Measurements from ENCODE around the gene CNGA2. TPM values are rescaled to one million over a fixed set of nuclear protein-coding genes. Genes with fewer than 3 reads are reported as not detected.
A peak's percentile ranks its signal among the peaks of the same experiment; 100 is the strongest.

CNGA2 gene
- total and polyA plus RNA-seq, 2 experiments from 2014 or later = not detected

- TF ChIP-seq, protein P1, sequence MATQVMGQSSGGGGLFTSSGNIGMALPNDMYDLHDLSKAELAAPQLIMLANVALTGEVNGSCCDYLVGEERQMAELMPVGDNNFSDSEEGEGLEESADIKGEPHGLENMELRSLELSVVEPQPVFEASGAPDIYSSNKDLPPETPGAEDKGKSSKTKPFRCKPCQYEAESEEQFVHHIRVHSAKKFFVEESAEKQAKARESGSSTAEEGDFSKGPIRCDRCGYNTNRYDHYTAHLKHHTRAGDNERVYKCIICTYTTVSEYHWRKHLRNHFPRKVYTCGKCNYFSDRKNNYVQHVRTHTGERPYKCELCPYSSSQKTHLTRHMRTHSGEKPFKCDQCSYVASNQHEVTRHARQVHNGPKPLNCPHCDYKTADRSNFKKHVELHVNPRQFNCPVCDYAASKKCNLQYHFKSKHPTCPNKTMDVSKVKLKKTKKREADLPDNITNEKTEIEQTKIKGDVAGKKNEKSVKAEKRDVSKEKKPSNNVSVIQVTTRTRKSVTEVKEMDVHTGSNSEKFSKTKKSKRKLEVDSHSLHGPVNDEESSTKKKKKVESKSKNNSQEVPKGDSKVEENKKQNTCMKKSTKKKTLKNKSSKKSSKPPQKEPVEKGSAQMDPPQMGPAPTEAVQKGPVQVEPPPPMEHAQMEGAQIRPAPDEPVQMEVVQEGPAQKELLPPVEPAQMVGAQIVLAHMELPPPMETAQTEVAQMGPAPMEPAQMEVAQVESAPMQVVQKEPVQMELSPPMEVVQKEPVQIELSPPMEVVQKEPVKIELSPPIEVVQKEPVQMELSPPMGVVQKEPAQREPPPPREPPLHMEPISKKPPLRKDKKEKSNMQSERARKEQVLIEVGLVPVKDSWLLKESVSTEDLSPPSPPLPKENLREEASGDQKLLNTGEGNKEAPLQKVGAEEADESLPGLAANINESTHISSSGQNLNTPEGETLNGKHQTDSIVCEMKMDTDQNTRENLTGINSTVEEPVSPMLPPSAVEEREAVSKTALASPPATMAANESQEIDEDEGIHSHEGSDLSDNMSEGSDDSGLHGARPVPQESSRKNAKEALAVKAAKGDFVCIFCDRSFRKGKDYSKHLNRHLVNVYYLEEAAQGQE (IDR thresholded peaks at IDR 0.05; ENCODE audit: unreplicated experiment) = no peak
- TF ChIP-seq POLR2AphosphoS5 (IDR thresholded peaks at IDR 0.05; ENCODE audit: low read depth) = no peak
- no peak for TF ChIP-seq ZNF462 (CRISPR knock-in tag; IDR thresholded peaks at IDR 0.05)
- no peak for TF ChIP-seq NANOG (IDR thresholded peaks at IDR 0.05; ENCODE audit: borderline replicate concordance)
These were observed 24.6 kb downstream of the CNGA2 start (continued) for GRCh38 chrX:151759041-151759708.

DNA sequence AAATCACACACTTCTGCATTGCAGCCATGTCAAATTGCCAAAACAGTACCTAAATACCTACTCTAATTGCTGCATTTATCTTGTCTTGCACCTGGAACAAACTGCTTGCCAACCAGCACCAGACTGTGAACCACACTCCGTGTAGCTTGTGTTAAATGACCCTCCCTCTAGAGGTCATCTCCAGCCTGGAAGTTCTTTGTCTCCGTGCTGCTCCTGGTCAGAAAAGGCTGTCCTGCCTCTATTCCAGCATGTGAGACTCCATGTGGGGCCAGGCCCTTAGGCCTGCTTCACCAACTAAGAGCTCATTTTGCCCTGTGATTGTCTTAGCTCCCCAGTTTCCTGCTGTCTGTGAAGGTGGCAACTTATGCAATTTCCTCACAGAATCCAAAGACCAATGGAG lies 28.3 kb downstream of the CNGA2 start:
- H3K36me3 Mint-ChIP-seq (ENCODE audit: low read depth) = no peaks in the 10 kb centered on the region
- Histone ChIP-seq H3K36me3 (ENCODE audit: insufficient read depth) (no peaks in the 10 kb centered on the region), H3F3A (replicated peaks; ENCODE audit: low read depth) (no peaks in the 10 kb centered on the region), H3K4me2 (no peak overlapping the region), H3K27ac (ENCODE audit: low read depth) (no peak overlapping the region), H3K4me3 (no peak overlapping the region), H3K27me3 (ENCODE audit: insufficient read depth) (no peaks in the 10 kb centered on the region), H2AFZ (no peak overlapping the region), H3K4me1 (ENCODE audit: insufficient read depth) (no peaks in the 10 kb centered on the region), H3K9me2 (ENCODE audit: insufficient read depth) (no peaks in the 10 kb centered on the region), H4K20me1 (replicated peaks; ENCODE audit: insufficient read depth) (no peaks in the 10 kb centered on the region), H3K79me2 (replicated peaks; ENCODE audit: insufficient read depth) (no peaks in the 10 kb centered on the region)
- H3K27me3 Mint-ChIP-seq (ENCODE audit: insufficient read depth, low read depth, poor library complexity) = peaks cover 4% of the 10 kb centered on the region
- ATAC-seq = no peak
- DNase-seq (ENCODE audit: low spot score) = no peak
- H3K9me3 Mint-ChIP-seq = peaks cover 3% of the 10 kb centered on the region; the same call in 2 of the 3 replicates
- TF ChIP-seq, protein P1 (IDR thresholded peaks at IDR 0.05; ENCODE audit: unreplicated experiment) = no peak
- TF ChIP-seq, protein P2, sequence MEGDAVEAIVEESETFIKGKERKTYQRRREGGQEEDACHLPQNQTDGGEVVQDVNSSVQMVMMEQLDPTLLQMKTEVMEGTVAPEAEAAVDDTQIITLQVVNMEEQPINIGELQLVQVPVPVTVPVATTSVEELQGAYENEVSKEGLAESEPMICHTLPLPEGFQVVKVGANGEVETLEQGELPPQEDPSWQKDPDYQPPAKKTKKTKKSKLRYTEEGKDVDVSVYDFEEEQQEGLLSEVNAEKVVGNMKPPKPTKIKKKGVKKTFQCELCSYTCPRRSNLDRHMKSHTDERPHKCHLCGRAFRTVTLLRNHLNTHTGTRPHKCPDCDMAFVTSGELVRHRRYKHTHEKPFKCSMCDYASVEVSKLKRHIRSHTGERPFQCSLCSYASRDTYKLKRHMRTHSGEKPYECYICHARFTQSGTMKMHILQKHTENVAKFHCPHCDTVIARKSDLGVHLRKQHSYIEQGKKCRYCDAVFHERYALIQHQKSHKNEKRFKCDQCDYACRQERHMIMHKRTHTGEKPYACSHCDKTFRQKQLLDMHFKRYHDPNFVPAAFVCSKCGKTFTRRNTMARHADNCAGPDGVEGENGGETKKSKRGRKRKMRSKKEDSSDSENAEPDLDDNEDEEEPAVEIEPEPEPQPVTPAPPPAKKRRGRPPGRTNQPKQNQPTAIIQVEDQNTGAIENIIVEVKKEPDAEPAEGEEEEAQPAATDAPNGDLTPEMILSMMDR (conservative IDR thresholded peaks at IDR 0.05; ENCODE audit: low read depth in 2 of 2) = peak in 1 of 2 experiments; percentile 15; a peak in 1 of 4 replicates
- no peak for TF ChIP-seq ZNF331 (CRISPR knock-in tag; IDR thresholded peaks at IDR 0.05; ENCODE audit: low read depth)
- H3K4me1 Mint-ChIP-seq = no peaks in the 10 kb centered on the region
- no peak overlapping the region for H3K4me3 Mint-ChIP-seq
- H3K27ac Mint-ChIP-seq = no peak overlapping the region

Data from GM23338 (cell line).